Measurements from ENCODE around the gene ATN1.

GRCh38 chr12:6987956-6988553 lies 60.3 kb downstream of the ATN1 start:
- no peak for TF ChIP-seq CTCF (conservative IDR thresholded peaks at IDR 0.05; ENCODE audit: low read depth, low read length)
- TF ChIP-seq EZH2 (IDR thresholded peaks at IDR 0.05; ENCODE audit: borderline replicate concordance, low read depth, low read length, poor library complexity, severe bottlenecking) = no peak

All from A673 (cell line).